Hematopoietic multipotent progenitor cell (in vitro differentiated cells): ENCODE data around the gene HNRNPD. TPM values are rescaled to one million over a fixed set of nuclear protein-coding genes. Genes with fewer than 3 reads are reported as not detected.

Experiments used
- small RNA-seq: library from RNA; depleted of rRNA; stranded (forward); fragments of <200 nt; gene quantifications from one replicate; pipeline ENCODE3, GENCODE V24; 2012
- total RNA-seq: library from RNA; depleted of rRNA; stranded (reverse); fragments of >200 nt; gene quantifications from one replicate; pipeline ENCODE4 v1.2.3, GENCODE V29; 2012

HNRNPD gene
- total RNA-seq, 1 donor: 67.6 TPM

Small RNA genes lying within 50 kb of the gene (small RNA-seq; reads per million reads assigned to genes)
- not detected for gene RF00150

Other genes starting within 250 kb of the HNRNPD start
- gene HNRNPDL, start 56.5 kb upstream of the HNRNPD start, total RNA-seq: 77.0 TPM
- 24.8 TPM for gene ENOPH1, start 56.6 kb upstream of the HNRNPD start, total RNA-seq
- 8.6 TPM for gene TMEM150C, start 188.0 kb upstream of the HNRNPD start, total RNA-seq